ENCODE results near the gene LIN7A. TPM values are rescaled to one million over a fixed set of nuclear protein-coding genes. Genes with fewer than 3 reads are reported as not detected.

LIN7A gene, protein sequence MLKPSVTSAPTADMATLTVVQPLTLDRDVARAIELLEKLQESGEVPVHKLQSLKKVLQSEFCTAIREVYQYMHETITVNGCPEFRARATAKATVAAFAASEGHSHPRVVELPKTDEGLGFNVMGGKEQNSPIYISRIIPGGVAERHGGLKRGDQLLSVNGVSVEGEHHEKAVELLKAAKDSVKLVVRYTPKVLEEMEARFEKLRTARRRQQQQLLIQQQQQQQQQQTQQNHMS
- total RNA-seq, result not detected

DNA sequence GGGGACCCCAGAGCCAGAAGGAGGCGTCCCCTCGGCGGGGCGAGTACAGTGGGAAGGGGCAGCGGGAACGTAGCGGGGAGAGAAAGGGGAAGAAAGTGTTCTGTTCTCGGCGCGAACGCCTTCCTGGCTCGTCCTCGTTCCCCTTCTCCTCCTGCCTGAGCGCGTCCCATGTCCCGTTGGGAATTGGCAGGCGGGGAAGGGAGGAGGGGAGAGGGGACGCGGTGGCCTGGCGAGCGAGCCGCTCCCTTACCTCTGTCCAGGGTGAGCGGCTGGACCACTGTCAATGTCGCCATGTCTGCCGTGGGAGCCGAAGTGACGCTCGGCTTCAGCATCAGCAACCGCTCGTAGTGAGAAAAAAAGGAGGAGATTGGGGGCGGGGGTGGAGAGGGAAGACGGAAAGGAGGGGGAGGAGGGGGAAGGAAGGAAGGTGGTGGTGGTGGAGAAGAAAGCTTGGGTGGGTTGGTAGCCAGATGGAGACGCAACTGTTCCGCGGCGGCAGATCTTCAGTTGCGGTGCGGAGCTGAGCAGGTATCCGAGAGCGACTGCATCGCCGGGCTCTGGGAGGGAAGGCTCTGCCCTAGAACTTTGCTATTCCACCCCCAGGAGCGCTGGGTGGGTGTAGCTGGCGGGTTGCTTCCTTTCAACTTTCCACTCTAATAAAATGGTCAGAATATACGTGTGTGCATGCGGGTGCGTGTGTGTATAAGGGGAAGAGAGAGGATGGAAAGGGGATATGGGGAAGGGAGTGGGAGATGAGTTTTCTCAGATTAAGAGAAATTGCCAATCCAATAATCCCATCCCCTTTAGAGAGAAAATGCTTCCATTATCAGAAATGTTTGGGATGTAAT, at the start of gene LIN7A:
Gene LIN7A (minus strand): TSS at position 544 of the 848 bp plus-strand sequence. CDS start 212 bp downstream, at position 332.
- ChIA-PET POLR2A (no interaction called here), CTCF (no interaction called here)

DNA sequence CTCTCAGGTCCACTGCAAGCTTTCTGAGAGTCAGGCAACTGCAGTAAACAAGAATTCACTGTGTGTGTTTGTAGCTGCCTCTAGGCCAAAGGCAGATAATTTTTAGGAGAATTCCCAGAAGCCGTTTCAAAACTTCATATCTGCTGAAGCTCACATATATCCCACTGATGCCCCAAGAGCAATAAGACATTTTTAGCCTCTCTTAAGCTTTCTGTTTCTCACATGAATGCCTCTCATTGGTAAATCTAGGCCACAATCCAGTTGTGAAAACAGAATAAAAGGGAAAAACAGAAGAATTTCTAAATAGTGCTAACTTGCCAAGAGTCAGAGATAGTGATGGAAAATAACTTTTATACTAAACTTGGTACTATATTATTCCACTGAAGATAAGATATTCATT, 48.5 kb upstream of the LIN7A start:
- ChIA-PET CTCF (no interaction called here), POLR2A (no interaction called here)

DNA sequence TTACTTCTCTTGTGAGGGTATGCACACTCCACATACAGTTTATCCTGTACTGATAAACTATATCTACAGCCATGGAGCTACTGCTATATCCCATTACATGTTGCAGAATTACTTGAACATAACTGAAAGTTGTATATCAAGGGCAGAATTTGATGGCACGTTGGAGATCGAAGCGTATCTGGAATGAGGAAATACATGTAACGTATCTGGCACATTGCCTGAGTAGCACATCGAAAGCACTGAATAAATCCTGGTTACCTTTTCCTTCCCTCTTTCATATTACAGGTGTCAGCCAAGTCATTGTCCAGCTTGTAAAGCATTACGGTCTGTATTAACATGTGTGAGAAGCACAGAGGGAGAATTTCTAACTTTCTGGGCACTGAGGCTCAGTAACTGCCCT, 42.1 kb upstream of the LIN7A start:
- CTCF ChIA-PET, result no interaction called here
- POLR2A ChIA-PET, result no interaction called here

DNA sequence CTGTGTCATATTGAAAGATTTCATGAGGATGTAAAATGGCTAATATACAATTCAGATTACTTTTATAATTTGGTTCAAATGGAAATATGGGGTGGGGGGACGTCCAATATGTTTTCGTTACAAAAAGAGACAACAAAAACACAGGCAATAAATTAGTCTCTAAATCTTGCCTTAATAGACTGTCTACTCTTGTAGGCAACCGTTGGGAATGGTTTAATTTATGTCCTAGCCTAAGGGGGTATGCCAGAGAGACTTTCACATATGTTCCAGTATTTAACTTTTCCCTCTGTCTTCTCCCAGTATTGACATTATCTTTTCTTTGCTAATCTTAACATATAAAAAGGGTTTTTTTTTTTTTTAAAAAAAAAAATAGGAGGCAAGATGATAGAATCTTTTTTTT, 41.5 kb upstream of the LIN7A start:
- CTCF ChIA-PET, result no interaction called here
- POLR2A ChIA-PET, result no interaction called here

DNA sequence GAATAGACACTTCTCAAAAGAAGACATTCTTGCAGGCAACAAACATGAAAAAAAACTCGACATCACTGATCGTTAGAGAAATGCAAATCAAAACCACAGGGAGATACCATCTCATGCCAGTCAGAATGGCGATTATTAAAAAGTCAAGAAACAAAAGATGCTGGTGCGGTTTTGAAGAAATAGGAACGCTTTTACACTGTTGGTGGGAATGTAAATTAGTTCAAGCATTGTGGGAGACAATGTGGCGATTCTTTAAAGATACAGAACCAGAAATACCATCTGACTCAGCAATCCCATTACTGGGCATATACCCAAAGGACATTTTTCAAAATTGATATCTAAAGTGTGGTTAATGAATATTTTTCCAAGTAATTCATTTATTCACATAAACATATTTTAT, 39.6 kb upstream of the LIN7A start:
- ChIA-PET CTCF (no interaction called here), POLR2A (no interaction called here)

DNA sequence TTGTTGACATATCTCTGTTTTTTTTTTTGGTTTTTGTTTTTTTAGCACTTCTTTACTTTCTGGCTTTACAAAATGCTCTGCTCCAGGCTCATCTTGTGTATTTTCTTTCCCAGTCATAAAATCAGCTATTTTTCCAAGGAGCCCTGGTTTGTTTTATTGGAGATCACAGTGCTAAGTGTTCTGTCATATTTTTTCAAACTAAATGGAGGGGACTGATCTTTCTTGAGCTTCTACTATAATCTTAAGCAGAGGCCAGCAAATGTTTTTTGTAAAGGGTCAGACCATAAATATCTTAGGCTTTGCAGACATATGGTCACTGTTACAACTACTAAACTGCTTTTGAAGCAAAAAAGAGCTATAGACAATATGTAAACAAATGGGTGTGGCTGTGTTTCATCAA, 30.6 kb upstream of the LIN7A start:
- POLR2A ChIA-PET, result no interaction called here
- CTCF ChIA-PET, result no interaction called here

DNA sequence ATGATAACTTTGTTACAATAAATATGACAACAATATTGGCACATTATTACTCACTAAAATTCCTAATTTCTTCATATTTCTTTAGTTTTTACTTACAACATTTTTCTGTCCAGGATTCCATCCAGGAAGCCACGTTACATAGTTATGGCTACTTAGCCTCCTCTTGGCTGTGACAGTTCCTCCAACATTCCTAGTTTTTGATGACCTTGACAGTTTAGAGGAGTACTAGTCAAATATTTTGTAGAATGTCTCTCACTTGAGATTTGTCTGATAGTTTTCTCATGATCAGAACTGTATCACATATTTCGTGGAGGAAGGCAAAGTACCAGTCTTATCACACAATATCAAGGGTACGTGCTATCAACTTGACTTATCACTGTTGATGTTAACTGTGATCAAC, 29.8 kb upstream of the LIN7A start:
- ChIA-PET POLR2A (no interaction called here), CTCF (no interaction called here)

DNA sequence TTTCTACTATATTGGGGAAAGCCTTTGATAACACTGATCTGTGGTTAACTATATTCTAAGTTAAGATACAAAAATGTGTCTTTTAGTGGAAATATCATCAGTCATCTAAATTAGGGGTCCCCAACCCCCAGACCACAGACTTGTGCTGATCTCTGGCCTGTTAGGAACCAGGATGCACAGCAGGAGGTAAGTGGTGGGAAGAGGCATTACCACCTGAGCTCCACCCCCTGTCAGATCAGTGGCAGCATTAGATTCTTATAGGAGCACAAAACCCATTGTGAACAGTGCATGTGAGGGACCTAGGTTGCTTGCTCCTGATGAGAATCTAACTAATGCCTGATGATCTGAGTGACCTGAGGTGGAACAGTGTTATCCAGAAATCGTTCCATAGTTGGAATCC, 28.3 kb upstream of the LIN7A start:
- CTCF ChIA-PET, result no interaction called here
- POLR2A ChIA-PET, result no interaction called here

DNA sequence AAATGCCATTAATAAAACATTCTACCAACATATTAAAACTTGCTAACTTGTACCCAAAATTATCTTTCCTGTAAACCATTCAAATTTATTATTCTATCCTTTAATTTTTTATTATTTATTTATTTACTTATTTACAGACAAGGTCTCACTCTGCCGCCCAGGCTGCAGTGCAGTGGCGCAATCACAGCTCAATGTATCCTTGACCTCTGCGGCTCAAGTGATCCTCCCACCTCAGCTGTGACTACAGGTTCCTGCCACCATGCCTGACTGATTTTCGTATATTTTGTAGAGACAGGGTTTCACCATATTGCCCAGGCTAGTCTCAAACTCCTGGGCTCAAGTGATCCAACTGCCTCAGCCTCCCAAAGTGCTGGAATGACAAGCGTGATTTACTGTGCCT, 20.4 kb upstream of the LIN7A start:
- ChIA-PET POLR2A (no interaction called here), CTCF (no interaction called here)

DNA sequence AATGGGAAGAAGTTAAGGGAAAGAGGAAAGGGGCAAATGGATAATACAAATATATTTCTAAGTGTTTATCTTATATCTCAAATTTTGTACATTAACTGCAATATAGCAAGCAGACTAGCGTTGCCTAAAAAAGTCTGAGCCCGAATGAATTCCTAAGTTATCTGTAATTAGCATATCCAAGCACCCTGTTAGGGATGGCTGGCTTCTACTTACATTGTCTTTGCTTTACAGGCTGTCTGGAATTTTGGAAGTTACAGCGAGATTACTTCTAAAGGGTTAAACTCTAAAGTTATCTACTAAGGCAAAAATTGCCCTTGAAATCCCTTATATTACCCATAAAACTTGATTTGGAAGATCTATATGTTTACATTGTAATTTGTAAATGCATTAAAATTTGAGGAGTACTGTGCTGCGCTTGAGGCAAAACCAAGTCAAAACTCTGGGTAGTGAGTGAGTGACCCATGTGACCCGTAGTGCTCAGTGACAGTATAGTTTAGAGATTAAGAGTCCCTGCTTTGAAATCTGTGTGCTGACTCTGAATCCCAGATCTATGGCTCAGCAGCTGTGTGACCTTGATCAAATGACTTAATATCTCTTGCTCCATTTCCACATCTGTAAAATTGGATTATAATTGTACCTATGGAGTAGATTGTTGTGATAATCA, 17.3 kb upstream of the LIN7A start:
- ChIA-PET CTCF (no interaction called here), POLR2A (no interaction called here)

DNA sequence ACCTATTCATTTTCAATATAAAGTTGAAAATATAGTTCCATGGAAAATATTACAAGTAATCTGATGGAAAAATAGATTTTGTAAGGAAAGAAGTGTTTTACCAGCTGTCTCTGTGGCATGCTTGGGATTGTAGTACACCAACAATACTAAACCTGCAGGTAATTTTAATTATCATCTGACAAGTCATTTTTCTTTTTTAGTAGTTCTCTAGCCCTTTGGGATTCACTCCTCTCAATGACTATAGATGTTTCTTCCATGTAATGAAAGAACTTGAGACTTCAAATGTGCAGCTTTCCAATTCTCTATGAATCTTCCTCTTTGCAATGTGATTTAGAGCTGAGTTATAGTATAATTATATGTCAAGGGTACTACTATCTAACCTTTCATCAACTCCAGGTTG, 14.7 kb upstream of the LIN7A start:
- POLR2A ChIA-PET, result no interaction called here
- CTCF ChIA-PET, result no interaction called here

DNA sequence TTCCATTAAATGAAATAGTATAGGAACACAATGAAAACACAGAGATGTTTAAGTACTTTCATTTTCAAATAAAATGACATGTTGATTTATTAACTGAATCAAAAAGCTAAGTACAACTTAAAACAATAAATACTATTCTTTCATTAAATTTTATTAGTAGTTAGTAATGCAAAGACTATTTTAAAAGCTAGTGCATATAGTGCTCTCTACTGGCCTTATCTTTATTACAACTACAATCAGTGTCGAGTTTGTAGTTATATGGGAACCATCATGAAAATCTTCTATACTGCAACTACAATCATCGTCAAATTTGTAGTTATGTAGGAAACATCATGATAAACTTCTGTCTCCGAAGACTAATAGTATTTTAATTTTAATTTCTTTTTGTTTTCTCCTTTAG, 8.9 kb upstream of the LIN7A start:
- POLR2A ChIA-PET, result no interaction called here

DNA sequence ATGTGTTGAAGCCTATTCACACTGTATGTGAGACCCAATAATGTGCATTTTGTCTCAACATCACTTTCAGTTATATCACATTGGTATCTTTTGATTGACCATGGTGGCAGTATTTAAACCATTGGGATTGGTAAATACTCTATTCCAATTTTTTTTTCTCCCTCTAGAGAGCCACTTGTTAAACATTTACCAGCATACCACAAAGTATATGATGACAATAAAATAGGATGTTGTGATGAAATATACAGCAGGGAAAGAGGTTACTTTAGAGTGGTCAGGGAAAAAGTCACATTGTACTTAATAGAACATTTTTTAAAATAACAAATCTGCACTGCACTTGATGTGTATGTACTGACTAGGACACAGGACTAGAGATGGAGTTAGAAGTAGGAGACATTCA, 5.6 kb upstream of the LIN7A start:
- POLR2A ChIA-PET, result no interaction called here
- CTCF ChIA-PET, result no interaction called here

More for the DNA sequence above, 8.9 kb upstream of the LIN7A start:
- CTCF ChIA-PET, result no interaction called here

DNA sequence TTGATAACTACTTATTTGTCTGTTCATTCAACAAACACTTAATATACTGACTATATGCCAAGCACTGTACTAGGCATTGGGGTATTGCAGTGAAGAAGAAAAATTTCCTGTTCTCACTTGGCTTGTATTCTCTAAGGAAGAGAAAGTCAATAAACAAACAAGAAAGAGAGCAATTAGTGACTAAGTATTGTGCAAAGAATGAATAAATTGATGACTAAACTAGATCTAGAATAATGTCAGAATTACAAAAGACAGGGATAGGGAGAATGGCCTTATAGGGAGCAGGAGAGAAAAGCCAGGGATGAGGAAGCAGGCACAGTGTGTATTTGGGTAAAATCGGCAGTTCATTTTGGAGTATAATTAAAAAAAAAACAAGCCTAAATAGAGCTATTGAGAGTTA, 4.2 kb upstream of the LIN7A start:
- ChIA-PET POLR2A (no interaction called here), CTCF (no interaction called here)

DNA sequence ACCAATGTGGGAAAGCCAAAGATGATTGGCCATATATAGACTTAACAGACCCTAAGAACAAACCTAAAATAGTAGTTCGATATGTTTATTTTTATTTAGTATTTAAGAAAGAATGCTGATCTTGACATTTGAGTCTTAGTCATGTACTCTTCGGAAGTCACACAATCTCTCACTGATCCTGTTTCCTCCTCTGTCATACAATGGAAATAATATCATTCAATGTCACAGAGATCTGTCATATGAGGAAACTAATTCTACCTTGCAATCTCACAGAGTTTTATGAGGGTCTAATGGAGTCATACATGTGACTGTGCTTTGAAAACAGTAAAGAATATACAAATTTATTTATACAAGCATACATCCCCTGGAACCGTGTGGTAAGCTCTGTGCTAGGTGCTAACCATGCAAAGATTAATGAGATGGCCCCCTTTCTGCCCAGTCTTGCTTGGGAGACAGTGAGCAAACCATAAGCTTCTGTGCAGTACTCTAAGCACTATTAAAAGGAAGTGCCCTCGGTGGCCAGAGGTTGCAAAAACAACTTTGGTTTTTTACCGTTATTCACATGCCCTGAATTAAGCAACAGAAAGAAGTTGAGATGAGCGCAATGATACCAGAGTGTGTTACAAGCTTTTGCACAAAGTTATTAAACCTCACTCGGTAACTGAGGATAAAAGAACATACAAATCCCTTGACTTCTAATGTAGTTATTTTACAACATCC, 1.7 kb upstream of the LIN7A start:
- CTCF ChIA-PET, result no interaction called here

DNA sequence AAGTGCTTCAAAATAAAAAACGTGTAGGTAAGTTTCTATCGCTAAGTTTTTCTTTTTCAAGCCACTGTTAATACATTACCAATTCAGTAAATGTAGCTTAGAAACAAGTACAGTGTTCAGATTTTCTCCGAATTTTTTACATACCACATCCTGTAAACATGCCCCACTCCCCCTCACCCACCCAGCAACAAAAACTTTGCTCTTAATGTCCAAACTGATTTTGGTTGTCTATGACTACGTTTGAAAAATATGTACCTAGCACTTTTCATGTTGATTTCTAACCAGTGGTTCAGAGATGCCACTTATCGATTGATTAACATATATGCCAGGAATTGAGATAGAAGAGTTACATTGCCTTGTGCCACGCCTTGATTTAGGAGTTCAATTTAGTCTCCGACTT, 663 bp upstream of the LIN7A start:
- CTCF ChIA-PET, result no interaction called here
- POLR2A ChIA-PET, result no interaction called here

More for the DNA sequence above, 1.7 kb upstream of the LIN7A start:
- POLR2A ChIA-PET, result no interaction called here

DNA sequence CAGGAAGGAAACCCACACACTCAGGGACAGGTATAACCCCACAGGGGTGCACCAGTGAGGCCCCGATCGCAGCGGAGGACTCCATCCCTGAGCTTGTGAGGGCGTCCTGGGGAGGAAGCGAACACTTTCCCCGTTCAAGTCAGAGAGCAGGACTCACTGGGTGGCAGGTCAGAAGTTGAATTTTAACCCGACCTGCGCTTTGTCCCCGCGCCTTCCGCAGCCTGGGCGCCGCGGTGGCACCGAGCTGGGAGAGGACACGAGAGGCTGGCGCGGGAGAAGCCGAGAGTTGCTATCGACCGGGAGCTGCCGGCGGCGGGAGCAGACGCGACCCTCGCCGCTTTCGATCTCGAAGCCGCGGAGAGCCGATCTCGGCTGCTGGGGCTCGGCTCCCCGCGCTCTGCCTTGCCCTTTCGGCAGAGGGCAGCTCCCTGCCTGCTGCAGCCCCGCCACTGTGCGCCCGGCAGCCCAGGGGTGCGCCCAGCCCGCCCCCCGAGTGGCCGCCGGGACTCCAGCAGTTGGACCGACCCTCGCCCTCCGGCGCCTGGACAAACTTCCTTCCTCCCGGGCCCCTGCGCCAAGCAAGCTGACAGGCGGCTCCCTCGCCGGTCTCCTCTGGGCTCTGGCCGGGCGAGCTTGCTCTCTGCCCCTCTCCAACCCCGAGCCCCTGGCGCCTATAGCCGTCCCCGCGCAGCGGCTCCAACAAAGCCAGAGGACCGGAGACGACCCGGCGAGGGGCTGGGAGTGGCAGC, 918 bp downstream of the LIN7A start:
- POLR2A ChIA-PET, result no interaction called here
- CTCF ChIA-PET, result no interaction called here

DNA sequence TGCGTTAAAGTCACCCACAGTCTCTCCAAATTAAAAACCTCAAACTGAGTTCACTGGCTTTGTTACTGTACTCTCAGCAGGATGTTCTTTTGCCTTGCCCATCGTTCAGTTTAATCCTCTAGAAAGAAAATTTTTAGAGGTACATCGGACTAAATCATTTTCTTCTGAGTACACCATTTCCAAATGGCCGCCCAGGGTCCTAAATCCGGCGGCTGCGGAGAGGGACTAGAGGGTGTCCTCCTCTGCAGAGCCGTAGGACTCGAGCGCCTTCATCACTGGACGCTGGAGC, 1.4 kb downstream of the LIN7A start:
- CTCF ChIA-PET, result no interaction called here

DNA sequence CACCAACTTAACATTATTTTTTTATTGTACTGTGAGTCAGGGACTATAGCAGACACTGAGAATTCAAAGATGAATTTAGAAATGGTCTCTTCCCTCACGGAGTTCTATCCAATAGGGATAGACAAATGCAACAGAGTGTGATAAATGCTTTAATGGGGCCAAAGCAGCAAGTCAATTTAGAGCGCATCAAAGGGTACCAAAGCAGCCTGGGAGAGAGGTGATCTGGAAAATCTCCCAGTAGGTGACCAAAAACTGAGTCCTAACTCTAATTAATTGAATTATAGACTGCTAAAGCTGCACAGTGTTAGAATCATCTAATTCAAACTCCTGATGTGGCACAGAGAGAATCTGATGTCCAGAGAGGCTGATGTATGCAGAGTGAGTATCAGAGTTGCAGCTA, 2.6 kb downstream of the LIN7A start:
- CTCF ChIA-PET, result no interaction called here
- POLR2A ChIA-PET, result no interaction called here

More for the DNA sequence above, 1.4 kb downstream of the LIN7A start:
- POLR2A ChIA-PET, result no interaction called here

DNA sequence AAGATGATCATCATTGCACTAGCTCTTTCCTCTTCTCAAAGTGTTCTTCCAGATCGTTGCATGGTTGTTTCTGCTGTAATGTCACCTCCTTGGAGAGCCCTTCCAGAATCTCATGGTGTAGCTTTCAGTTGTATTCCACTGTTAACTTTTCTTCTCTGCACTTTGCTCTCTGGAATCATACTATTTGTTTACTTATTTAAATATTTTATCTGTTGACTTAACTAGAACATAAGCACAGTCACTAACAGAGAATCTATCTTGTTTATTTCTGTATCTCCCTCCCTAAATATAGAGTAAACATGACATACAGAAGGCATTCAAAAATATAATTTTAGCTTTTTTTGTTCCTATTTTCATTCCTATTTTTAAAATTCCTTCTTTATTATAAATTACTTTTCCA, 11.8 kb downstream of the LIN7A start:
- POLR2A ChIA-PET, result no interaction called here
- CTCF ChIA-PET, result no interaction called here

DNA sequence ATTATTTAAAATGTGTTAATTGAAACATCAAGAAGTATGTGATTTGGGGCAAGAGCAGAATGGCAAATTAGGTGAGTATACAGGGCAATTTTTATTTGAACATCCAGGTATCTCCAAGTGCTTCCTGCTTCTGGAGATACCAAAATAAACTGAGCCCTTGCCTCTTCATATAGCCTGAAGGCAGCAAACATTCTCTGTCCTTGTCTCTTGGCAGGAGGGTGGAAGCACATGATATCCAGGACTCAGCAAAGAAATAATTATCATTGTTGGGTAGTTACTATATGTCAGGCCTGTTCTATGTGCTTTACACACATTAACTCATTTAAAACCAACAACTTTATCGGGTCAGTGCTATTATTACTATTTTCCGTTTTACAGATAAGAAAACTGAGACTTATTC, 12.5 kb downstream of the LIN7A start:
- POLR2A ChIA-PET, result no interaction called here
- CTCF ChIA-PET, result no interaction called here

All from activated CD8-positive, alpha-beta memory T cell treated with anti-CD3 and anti-CD28 coated beads for 36 hours (primary cell).